Smooth muscle cell (in vitro differentiated cells): ENCODE results near the gene TTC5. TPM values are rescaled to one million over a fixed set of nuclear protein-coding genes. Genes with fewer than 3 reads are reported as not detected.

Experiments used
- DNase-seq: peaks from one replicate; lab custom pipeline; 2025; ENCODE audit not compliant: unreplicated experiment; lab: John Stamatoyannopoulos, UW
- H2AFZ ChIP-seq: fragments of 200-600 bp; sonication (generic); 2 replicates; pipeline ENCODE4 v1.6.0; 2016; ENCODE audit warnings: antibody characterized with exemption, low read depth, mild to moderate bottlenecking
- H3F3A ChIP-seq: fragments of 200-600 bp; sonication (generic); 2 replicates; pipeline ENCODE4 v1.6.0; 2017; ENCODE audit warnings: antibody characterized with exemption, low read depth
- H3K27ac ChIP-seq: fragments of 200-600 bp; sonication (generic); 2 replicates; pipeline ENCODE4 v1.5.1; 2016; ENCODE audit warnings: low read depth, mild to moderate bottlenecking
- H3K27me3 ChIP-seq: fragments of 200-600 bp; sonication (generic); 2 replicates; pipeline ENCODE4 v1.6.1; 2016; ENCODE audit warnings: low read depth, mild to moderate bottlenecking
- H3K36me3 ChIP-seq: fragments of 200-600 bp; sonication (generic); 2 replicates; pipeline ENCODE4 v1.5.1; 2016; ENCODE audit warnings: low read depth
- H3K4me1 ChIP-seq: fragments of 200-600 bp; sonication (generic); 2 replicates; pipeline ENCODE4 v1.5.1; 2016; ENCODE audit warnings: low read depth
- H3K4me2 ChIP-seq: fragments of 200-600 bp; sonication (generic); 2 replicates; pipeline ENCODE4 v1.6.0; 2016; ENCODE audit warnings: mild to moderate bottlenecking
- H3K4me3 ChIP-seq: fragments of 200-600 bp; sonication (generic); 2 replicates; pipeline ENCODE4 v1.5.1; 2016; ENCODE audit warnings: mild to moderate bottlenecking
- H3K79me2 ChIP-seq: fragments of 200-600 bp; sonication (generic); 2 replicates; pipeline ENCODE4 v1.6.0; 2016; ENCODE audit warnings: low read depth, mild to moderate bottlenecking
- H3K9ac ChIP-seq: fragments of 200-600 bp; sonication (generic); 2 replicates; pipeline ENCODE4 v1.6.0; 2016; ENCODE audit warnings: low read depth
- H3K9me3 ChIP-seq: fragments of 200-600 bp; sonication (generic); replicated peaks from 2 replicates; pipeline ENCODE4 v1.5.1; 2016; ENCODE audit warnings: low read depth
- H4K20me1 ChIP-seq: fragments of 200-600 bp; sonication (generic); 2 replicates; pipeline ENCODE4 v1.6.0; 2016; ENCODE audit warnings: low read depth
- WGBS: methylation state at CpG from one replicate; pipeline ENCODE4 v1.1.7; 2016; ENCODE audit warnings: low lambda C conversion rate; 5-methylcytosine and 5-hydroxymethylcytosine counted together
- polyA plus RNA-seq: library from polyadenylated mRNA; unstranded; fragments of >200 nt; fragmentation: Nextera tagmentation; extraction: Ambion mirVana; gene quantifications from 2 replicates; pipeline ENCODE4 v1.2.1, GENCODE V29; 2016
- total RNA-seq: library from RNA; depleted of rRNA; stranded (reverse); fragments of >200 nt; gene quantifications from 2 replicates; pipeline ENCODE4 v1.2.3, GENCODE V29; 2014
- TF ChIP-seq, protein P1 (sequence below): fragments of 200-600 bp; sonication (generic); IDR thresholded peaks from 2 replicates; pipeline ENCODE4 v1.5.1; 2017; ENCODE audit warnings: borderline replicate concordance, mild to moderate bottlenecking, antibody characterized with exemption; ENCODE audit not compliant: insufficient read depth, poor library complexity, severe bottlenecking

Gene TTC5
- total and polyA plus RNA-seq, 2 experiments from 2014 or later: 13.4 to 18.7 TPM

DNA sequence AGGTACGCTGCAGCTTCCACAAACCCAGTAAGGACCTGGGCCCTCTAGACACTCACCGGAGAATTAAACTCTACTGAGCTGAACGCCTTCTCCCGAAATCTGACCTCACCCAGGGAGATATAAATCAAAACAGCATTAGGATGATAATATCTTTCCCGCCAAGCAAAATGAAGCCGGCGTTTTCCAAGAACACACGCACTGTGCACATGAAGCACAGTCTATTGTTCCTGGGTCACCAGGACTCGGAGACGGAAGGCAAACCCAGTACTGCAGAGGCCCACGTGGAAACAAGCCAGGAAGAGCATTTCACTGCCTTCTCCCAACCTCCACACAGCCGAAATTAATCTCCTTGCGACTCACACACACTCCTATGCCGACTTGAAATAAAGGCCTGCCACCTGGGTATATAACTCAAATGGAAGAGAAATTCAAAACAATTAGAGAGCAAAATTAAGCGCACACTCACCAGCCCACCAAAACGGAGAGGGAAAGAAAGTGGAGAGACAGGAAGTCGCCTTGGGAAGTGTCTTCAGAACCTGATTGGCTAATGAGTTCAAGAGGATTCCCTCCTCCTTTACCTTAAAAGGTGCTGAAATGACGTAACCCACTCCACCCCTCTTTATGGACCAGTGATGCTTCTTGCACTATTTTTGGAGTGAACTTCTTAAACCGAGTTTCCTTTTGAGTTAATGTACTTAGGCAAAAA lies 27.2 kb upstream of the TTC5 start, which contains the start of gene CCNB1IP1:
CCNB1IP1 (minus strand) TSS at position 492 of the 706 bp plus-strand sequence. CDS start 16,756 bp downstream, outside the sequence.
- Histone ChIP-seq H3F3A (peaks cover 3% of the 10 kb centered on the region), H3K4me1 (peaks cover 6% of the 10 kb centered on the region), H3K4me3 (peak within 1 kb of the TSS; percentile 73), H4K20me1 (peaks cover 17% of the 10 kb centered on the region), H3K27ac (peak within 1 kb of the TSS; percentile 77), H3K9ac (peak within 1 kb of the TSS; percentile 69), H3K79me2 (peaks cover 47% of the 10 kb centered on the region), H2AFZ (peak within 1 kb of the TSS; percentile 64), H3K9me3 (no peaks in the 10 kb centered on the region), H3K36me3 (no peaks in the 10 kb centered on the region), H3K27me3 (no peaks in the 10 kb centered on the region), H3K4me2 (peak within 1 kb of the TSS; percentile 92)
- TF ChIP-seq, protein P1, sequence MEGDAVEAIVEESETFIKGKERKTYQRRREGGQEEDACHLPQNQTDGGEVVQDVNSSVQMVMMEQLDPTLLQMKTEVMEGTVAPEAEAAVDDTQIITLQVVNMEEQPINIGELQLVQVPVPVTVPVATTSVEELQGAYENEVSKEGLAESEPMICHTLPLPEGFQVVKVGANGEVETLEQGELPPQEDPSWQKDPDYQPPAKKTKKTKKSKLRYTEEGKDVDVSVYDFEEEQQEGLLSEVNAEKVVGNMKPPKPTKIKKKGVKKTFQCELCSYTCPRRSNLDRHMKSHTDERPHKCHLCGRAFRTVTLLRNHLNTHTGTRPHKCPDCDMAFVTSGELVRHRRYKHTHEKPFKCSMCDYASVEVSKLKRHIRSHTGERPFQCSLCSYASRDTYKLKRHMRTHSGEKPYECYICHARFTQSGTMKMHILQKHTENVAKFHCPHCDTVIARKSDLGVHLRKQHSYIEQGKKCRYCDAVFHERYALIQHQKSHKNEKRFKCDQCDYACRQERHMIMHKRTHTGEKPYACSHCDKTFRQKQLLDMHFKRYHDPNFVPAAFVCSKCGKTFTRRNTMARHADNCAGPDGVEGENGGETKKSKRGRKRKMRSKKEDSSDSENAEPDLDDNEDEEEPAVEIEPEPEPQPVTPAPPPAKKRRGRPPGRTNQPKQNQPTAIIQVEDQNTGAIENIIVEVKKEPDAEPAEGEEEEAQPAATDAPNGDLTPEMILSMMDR: no peak
- peak; percentile 6 for DNase-seq
- WGBS: under 1% methylated on average over 19 of the region's 19 CpGs

DNA sequence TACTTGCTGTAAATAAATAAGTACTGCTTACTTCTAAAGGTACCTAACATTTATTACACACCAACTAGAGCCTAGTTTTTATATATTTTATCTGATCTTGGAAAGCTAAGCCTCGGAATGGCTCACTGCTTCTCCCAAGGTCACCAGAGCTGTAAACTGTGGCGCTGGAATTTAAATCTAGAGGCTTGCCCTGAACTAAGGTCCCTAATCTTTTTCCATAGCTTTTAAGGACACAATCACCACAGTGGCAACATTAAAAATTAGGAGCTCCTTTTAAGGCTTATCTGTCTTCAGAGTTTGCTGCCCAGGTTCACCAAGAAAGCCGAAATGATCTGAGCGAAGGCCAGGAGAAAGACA lies 26.7 kb upstream of the TTC5 start:
- 0% methylated on average over 4 of the region's 4 CpGs for WGBS
- Histone ChIP-seq H3K4me2 (peak overlapping the region; percentile 92), H3K27me3 (no peaks in the 10 kb centered on the region), H3F3A (peaks cover 9% of the 10 kb centered on the region), H2AFZ (peak overlapping the region; percentile 64), H4K20me1 (peaks cover 22% of the 10 kb centered on the region), H3K27ac (peak overlapping the region; percentile 77), H3K79me2 (peaks cover 52% of the 10 kb centered on the region), H3K36me3 (no peaks in the 10 kb centered on the region), H3K4me1 (peaks cover 9% of the 10 kb centered on the region), H3K9me3 (no peaks in the 10 kb centered on the region), H3K9ac (peak overlapping the region; percentile 69), H3K4me3 (peak overlapping the region; percentile 73)
- DNase-seq: no peak
- TF ChIP-seq, protein P1: no peak

DNA sequence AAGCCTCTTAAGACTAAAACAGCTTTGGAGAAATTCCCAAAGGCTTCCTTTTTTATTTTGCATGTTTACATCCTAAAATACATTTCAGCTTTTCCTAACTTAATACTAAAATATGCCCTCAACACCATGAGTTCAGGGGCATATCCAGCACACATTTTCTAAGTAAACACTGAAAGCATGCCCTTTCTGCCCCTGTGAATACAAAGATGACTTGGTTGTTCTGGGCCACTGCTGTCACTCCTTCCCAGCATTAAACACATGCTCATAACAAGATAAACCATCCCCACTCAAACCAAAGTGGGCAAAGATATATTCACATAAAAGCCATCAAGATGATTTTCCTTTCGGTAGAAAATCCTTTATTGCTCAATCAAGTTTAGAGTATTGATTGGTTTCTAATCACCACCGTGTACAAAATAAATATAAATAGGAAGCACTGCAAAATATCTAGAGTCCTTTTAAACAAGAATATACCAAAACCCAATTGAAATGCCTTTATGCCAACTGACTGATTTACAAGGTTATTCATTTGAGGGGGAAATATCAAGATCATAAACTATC lies 25.4 kb upstream of the TTC5 start:
- Histone ChIP-seq H4K20me1 (peaks cover 29% of the 10 kb centered on the region), H3K4me1 (peaks cover 14% of the 10 kb centered on the region), H3F3A (peaks cover 10% of the 10 kb centered on the region), H3K27me3 (no peaks in the 10 kb centered on the region), H3K9me3 (no peaks in the 10 kb centered on the region), H3K79me2 (peaks cover 63% of the 10 kb centered on the region), H3K27ac (no peak overlapping the region), H2AFZ (no peak overlapping the region), H3K4me3 (peak overlapping the region; percentile 73), H3K36me3 (peaks cover 6% of the 10 kb centered on the region), H3K4me2 (peak overlapping the region; percentile 92), H3K9ac (no peak overlapping the region)
- TF ChIP-seq, protein P1: no peak
- 37% methylated on average over 2 of the region's 2 CpGs for WGBS
- no peak for DNase-seq
